ENCODE results near the gene SSX2IP. TPM values are rescaled to one million over a fixed set of nuclear protein-coding genes. Genes with fewer than 3 reads are reported as not detected.
A peak's percentile ranks its signal among the peaks of the same experiment; 100 is the strongest.
"Not testable (repeated sequence)": the region's sequence is repeated elsewhere in the genome, so short reads cannot be mapped to it uniquely, and the experiment has no call there.

SSX2IP gene
- total RNA-seq, 1 donor from 2014 or later: 2.3 TPM

DNA sequence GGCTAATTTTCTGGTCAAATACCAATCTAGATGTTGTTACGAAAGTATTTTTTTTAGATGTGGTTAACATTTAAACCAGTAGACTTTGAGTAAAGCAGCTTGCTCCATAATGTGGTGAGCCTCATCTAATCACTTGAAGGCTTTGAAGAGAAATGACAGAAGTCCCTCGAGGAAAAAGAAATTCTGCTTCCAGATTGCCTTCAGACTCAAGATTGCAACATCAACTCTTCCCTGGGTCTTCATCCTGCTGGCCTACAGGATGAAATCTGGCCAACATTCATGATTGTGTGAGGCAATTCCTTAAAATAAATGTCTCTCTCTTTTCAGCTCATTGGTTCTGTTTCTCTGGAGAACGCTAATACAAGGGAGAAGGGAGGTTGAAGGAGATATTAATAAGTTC, 32.5 kb upstream of the SSX2IP start:
- Histone ChIP-seq H3K4me3 (no peak overlapping the region), H3K27me3 (no peaks in the 10 kb centered on the region), H3K4me1 (peaks cover 0 to 22% of the 10 kb centered on the region in 2 donors), H3K27ac (no peak overlapping the region), H3K36me3 (no peaks in the 10 kb centered on the region), H3K9me3 (no peaks in the 10 kb centered on the region)
- intact Hi-C loops (cut with DNase I): no loop called here
- TF ChIP-seq CTCF (IDR thresholded peaks at IDR 0.05): no peak
- no peak for DNase-seq (ENCODE audit: low spot score in 2 of 2)

GRCh38 chr1:84721872-84722271, 31.6 kb upstream of the SSX2IP start:
- H3K27me3 ChIP-seq; intact Hi-C loops (cut with DNase I); H3K36me3 ChIP-seq; DNase-seq (ENCODE audit: low spot score in 2 of 2); H3K9me3 ChIP-seq; H3K4me3 ChIP-seq; H3K27ac ChIP-seq: not testable (repeated sequence)
- H3K4me1 ChIP-seq: peaks cover 0 to 18% of the 10 kb centered on the region in 2 donors

DNA sequence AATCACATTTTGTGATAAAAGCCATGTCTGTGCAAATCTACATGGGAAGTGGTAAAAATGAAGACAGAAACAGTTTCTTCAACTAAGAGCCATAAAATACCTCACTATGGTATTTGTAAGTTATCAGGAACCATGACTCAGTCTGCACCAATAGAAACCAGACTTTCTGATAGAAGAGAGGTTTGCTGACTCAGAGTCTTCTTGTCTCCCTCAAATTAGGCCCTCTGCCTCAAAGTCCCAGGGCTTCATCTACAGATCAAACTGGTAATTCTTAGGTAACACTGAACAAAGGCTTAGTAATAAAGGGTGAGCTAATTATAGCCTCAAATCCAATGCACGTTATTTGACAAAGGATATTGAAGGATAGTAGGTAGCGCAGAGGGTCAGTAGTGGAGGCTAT, 30.9 kb upstream of the SSX2IP start:
- Histone ChIP-seq H3K4me1 (peaks cover 0 to 17% of the 10 kb centered on the region in 2 donors), H3K27me3 (no peaks in the 10 kb centered on the region), H3K36me3 (no peaks in the 10 kb centered on the region), H3K9me3 (no peaks in the 10 kb centered on the region), H3K27ac (peak overlapping the region; percentile 48 to 82), H3K4me3 (no peak overlapping the region)
- no peak for TF ChIP-seq CTCF (IDR thresholded peaks at IDR 0.05)
- intact Hi-C loops (cut with DNase I): no loop called here
- no peak for DNase-seq (ENCODE audit: low spot score in 2 of 2)

GRCh38 chr1:84720221-84720780, 30.0 kb upstream of the SSX2IP start:
- no peak for TF ChIP-seq CTCF (IDR thresholded peaks at IDR 0.05)
- intact Hi-C loops (cut with DNase I): no loop called here
- H3K36me3 ChIP-seq: no peaks in the 10 kb centered on the region
- no peaks in the 10 kb centered on the region for H3K9me3 ChIP-seq
- no peak overlapping the region for H3K4me3 ChIP-seq
- peak overlapping the region; percentile 48 to 82 for H3K27ac ChIP-seq
- peaks cover 0 to 14% of the 10 kb centered on the region in 2 donors for H3K4me1 ChIP-seq
- DNase-seq (ENCODE audit: low spot score in 2 of 2): no peak
- no peaks in the 10 kb centered on the region for H3K27me3 ChIP-seq

- Histone ChIP-seq H3K4me1 (peaks cover 0 to 14% of the 10 kb centered on the region in 2 donors), H3K36me3 (no peaks in the 10 kb centered on the region), H3K27ac (peak overlapping the region; percentile 48 to 82), H3K27me3 (no peaks in the 10 kb centered on the region), H3K4me3 (peak overlapping the region in 1 of 2 donors; percentile 37), H3K9me3 (no peaks in the 10 kb centered on the region)
- intact Hi-C loops (cut with DNase I): no loop called here
- TF ChIP-seq CTCF (IDR thresholded peaks at IDR 0.05): no peak
- no peak for DNase-seq (ENCODE audit: low spot score in 2 of 2)
Measured at GRCh38 chr1:84719543-84720217, 29.4 kb upstream of the SSX2IP start.

DNA sequence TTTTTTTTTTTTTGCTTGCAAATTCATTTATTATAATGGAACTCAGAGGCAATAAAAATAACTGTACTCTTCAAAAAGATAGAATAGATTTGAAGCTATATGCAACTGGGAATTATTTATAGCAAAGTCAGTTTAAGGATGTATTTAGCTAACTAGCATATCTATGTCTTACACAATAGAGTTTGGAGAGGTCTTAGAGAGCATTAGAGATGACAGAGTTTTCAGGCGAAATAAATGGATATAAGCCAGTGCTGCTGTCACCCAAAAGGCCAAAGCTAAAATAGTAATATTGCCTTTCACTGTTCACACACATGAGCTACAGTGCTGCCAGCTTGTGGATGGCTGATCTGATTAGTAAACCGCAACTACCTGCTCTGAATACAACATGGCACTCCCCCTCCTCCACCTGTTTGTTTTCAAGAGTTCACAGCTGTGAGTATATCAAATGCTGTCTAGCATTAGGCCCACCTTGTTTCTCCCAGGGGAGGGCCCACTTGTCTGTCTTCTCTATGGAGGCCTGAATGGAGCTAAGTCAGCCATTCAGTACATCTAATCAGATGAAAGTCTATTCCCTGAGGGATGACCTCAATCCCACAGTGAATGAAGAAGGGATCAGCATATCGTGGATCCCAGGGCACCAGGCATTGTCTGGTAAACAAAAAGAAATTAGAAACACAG, 25.2 kb upstream of the SSX2IP start:
- DNase-seq (ENCODE audit: low spot score in 2 of 2): no peak
- H3K9me3 ChIP-seq: no peaks in the 10 kb centered on the region
- intact Hi-C loops (cut with DNase I): no loop called here
- H3K27ac ChIP-seq: no peak overlapping the region
- no peaks in the 10 kb centered on the region for H3K27me3 ChIP-seq
- no peaks in the 10 kb centered on the region for H3K36me3 ChIP-seq
- no peak overlapping the region for H3K4me3 ChIP-seq
- peaks cover 0 to 9% of the 10 kb centered on the region in 2 donors for H3K4me1 ChIP-seq
- no peak for TF ChIP-seq CTCF (IDR thresholded peaks at IDR 0.05)
